ENCODE results near the gene COX7B2.

The COX7B2 gene

DNA sequence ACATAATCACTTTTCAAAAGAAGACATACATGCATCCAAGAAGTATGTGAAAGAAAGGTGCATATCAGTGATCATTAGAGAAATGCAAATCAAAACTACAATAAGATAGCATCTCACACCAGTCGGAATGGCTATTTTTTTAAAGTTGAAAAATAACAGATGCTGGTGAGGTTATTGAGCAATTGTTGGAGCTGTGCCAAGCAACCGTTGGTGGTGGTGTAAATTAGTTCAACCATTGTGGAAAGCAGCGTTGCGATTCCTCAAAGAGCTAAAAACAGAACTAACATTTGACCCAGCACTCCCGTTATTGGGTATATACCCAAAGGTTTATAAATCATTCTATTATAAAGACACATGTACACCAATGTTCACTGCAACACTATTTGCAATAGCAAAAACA is 14.2 kb downstream of the COX7B2 start:
- in situ Hi-C loops (cut with MboI; ENCODE audit: low sequenced_read_pairs): no loop called here

DNA sequence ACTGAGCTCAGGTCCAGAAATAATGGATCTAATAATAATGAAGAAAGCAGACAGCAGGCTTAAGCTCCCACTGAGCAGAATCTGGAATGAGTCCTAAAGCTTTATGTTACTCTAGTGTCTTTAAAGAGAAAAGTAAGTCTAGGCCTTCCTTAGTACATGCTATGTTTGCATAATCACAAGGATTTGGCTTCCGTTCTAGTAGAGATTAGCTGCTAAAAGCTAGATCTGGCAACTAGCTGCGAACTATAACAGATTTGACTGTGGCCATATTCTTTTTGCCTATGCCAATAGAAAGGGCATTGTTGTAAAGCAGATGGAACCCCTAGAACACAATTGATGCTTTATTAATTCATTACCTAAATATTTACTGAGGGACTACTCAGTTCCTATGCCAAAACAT is 19.0 kb downstream of the COX7B2 start:
- in situ Hi-C loops (cut with MboI; ENCODE audit: low sequenced_read_pairs): no loop called here

DNA sequence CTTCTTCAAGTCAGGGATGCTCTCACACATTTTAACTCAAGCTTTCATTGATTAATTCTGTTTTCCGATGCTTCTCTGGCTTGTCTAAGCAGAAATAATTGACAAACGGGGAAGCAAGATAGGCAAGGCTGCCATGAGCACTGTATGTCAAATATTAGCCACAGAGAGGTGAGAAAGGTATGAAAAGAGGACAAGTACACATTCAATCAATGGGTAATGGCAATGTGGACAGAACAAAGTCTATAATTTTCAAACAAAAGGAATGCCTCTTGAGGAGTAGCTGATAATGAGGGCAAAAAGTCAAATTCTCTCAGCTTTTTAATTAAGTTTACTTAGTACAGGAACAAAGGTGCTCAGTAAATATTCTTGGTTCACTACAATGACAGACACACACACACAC is 19.6 kb downstream of the COX7B2 start:
- in situ Hi-C loops (cut with MboI; ENCODE audit: low sequenced_read_pairs): no loop called here

DNA sequence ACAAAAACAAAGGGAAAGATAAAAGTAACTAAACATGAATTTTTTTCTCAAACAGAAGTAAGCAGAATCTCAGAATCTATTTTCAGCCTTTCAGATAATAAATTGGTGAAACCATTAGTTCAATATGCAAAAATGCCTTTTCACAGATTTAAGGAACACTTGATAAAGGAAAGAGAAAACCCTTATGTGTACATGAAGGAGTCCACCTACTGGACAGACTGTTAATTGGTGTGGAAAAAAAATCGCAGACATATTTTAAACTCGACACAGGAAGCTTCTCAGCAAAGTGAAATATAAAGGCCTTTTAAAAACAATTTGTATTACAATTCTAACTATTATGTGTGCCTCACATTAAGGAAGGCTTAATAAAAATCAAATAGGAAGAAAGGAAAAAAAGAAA is 22.3 kb downstream of the COX7B2 start:
- in situ Hi-C loops (cut with MboI; ENCODE audit: low sequenced_read_pairs): no loop called here

DNA sequence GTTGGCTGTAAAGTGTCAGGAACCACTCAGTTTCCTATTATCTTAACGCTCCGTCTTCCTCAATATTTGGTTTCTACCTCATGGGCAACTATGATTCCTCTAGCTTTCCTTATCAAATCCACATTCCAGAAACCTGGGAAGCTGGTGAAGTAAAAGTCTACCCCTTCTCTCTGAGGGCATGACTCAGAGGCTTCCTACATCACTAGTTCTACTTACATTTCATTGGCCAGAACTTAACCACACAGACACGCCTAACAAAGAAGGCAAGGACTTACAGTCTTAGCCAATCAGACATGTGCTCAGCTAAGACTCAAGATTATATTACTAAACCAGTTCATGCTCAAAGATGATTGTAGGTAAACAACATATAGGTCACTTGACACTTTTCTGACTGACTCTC is 30.4 kb downstream of the COX7B2 start:
- in situ Hi-C loops (cut with MboI; ENCODE audit: low sequenced_read_pairs): no loop called here

DNA sequence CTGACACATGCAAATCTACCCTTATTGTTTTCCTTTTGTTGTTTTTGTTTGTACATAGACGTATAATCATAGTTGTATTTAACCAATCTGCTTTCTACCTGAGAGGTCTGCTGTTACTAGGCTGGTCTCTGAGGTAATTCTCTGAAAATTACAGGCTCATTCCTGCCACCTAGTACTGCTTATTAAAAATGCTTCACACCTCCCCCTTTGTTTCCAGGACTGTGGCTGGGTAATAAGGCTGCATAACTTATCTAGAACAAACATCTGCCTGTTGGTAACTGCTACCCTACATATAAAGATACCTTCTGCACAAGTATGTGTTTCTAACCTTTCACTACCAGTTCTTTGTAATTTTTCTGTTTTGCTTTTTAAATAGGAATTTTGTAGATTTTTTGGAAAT is 34.2 kb downstream of the COX7B2 start:
- in situ Hi-C loops (cut with MboI; ENCODE audit: low sequenced_read_pairs): no loop called here

DNA sequence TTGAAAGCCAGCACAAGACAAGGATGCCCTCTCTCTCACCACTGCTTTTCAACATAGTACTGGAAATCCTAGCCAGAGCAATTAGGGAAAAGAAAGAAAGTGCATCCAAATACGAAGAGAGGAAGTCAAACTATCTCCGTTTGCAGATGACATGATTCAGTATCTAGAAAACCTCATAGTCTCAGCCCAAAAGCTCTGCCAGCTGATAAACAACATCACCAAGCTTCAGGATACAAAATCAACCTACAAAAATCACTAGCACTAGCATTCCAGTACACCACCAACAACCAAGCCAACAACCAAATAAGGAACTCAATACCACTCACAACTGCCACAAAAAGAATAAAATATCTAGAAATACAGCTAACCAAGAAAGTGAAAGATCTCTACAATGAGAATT is 38.6 kb downstream of the COX7B2 start:
- in situ Hi-C loops (cut with MboI; ENCODE audit: low sequenced_read_pairs): no loop called here

DNA sequence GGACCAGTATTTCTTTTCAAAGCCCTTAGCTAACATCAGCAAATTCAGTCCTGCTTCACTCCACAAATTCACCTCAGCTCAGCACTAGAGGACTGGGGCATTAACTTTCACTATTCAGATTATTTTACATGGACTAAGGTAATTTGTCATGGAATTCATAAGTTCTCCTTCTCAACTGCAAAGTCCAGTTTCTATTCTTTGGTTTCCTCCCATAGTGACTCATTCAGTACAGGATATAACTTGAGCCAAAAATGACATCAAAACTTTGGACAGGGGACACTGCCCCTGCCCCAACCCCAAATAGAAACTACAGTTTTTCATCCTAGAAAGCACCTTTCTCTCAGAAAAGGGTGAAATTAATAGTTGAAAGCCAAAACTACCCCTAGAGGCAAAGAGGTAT is 52.7 kb downstream of the COX7B2 start:
- in situ Hi-C loops (cut with MboI; ENCODE audit: low sequenced_read_pairs): no loop called here

DNA sequence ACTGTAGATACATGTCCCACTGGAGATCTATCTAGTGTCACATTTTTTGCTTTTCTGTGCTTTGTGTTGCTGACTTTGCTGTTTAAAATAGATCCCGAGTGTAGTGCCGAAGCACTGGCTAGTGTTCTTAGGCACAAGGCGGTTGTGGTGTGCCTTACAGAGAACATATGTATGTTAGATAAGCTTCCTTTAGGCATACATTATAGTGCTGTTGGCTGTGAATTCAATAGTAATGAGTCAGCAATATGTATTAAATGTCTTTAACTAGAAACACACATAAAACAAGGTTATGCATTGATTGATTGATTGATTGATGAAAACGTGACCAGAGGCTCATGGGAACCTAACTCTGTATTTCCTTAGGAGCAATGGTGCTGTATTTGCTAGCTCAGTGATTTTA is 56.2 kb downstream of the COX7B2 start:
- in situ Hi-C loops (cut with MboI; ENCODE audit: low sequenced_read_pairs): no loop called here

DNA sequence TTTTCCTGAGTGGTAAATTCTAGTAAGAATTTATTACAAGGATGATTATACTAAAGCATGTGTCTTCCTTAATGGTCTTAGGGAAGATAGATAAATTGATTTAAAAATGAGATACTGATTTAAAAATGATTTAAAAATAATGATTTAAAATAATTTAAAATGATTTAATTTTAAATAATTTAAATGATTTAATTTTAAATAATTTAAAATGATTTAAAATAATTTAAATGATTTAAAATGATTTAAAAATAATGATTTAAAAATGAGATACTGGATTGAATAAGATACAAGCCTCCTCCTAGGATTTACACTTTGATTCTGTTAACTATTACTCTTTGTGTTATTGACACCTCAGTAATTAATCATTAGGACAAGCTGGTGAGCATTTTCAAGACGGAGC is 59.0 kb downstream of the COX7B2 start:
- in situ Hi-C loops (cut with MboI; ENCODE audit: low sequenced_read_pairs): no loop called here

DNA sequence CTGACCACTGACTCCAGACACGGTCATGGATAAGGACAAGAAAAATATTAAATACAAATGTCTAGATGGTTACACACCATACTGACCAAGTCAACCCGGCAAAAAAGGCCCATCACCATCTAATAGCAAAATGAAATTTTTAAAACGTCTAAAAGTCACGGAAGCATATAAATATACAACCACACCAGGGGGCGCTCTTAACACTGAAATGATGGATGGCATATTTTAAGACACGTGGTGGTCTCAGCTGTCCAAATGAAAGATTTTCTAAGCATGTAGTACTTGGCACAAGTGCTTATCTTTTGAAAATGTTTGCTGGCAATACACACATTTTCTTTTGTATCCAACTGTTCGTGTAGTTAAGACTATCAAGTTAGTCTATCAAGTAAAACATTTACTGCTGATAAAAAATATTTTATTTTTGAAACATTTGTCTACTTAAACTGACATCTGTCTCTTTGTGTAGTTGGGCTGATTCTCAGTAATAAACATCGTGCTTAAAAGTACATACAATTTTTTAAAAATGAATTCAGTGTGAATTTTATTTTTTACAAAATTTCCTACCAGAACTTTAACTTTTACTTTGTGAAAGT is 64.6 kb downstream of the COX7B2 start:
- in situ Hi-C loops (cut with MboI; ENCODE audit: low sequenced_read_pairs): no loop called here

DNA sequence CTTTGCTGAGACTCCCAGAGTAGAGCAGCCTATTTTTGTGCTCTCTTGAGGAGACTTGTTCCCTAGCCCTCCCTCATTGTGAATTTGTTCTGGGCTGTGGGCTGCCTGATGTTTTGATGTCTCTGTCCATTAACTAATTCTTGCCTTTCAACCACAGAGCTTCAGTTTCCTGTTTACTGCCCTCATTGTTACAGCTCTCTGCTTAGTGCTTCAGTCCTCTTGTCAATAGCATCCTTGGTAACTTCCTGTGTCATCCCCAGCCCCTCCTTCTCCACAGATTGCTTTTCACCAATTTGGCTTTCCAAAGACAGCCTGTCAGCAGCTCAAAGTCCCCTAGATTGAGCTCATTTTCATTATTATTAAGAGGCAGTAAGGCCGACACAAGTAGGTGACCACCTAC is 69.9 kb downstream of the COX7B2 start:
- in situ Hi-C loops (cut with MboI; ENCODE audit: low sequenced_read_pairs): no loop called here

DNA sequence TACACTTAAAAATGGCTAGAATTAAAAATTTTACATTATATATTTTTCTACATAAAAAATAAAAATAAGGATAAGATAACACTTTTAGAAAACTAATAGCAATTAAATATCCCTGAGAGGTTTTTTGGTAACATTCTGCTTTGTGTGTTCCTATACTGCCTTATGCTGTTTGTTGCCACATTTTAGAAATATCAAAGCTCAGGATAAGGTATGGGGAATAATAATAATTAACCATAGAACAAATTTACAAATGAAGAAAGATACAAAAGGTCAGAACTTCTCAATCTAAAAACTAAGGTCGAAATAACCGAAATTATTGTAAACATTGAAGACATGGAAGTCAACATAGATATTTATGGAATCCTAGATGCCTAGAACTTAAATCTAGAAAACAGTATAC is 71.4 kb downstream of the COX7B2 start:
- in situ Hi-C loops (cut with MboI; ENCODE audit: low sequenced_read_pairs): no loop called here

DNA sequence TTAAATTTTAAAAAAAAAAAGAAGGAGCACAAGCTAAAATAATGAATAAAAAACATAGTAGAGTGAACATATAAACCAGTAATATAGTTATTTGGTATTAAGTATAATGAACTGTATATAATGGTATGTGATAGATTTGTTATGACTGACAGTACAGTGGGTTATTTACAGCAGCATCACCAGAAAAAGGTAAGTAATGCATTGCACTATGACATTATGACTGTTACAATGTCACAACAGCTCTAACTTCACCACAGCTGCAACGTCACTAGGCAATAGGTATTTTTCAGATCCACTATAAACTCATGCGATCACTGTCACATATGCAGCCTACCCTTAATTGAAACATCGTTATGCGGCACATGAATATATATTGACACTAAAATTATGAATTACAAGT is 72.5 kb downstream of the COX7B2 start:
- in situ Hi-C loops (cut with MboI; ENCODE audit: low sequenced_read_pairs): no loop called here

DNA sequence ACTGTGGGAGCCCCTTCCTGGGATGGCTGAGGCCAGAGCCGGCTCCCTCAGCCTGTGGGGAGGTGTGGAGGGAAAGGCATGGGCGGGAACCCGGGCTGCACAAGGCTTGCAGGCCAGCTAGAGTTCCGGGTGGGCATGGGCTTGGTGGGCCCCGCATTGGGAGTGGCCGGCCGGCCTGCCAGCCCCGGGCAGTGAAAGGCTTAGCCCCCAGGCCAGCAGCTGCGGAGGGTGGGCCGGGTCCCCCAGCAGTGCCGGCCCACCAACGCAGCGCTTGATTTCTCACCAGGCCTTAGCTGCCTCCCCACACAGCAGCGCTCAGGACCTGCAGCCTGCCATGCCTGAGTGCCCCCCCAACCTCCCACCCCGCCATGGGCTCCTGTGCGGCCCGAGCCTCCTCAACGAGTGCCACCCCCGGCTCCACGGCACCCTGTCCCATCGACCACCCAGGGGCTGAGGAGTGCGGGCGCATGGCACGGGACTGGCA is 78.0 kb downstream of the COX7B2 start:
- in situ Hi-C loops (cut with MboI; ENCODE audit: low sequenced_read_pairs): no loop called here

DNA sequence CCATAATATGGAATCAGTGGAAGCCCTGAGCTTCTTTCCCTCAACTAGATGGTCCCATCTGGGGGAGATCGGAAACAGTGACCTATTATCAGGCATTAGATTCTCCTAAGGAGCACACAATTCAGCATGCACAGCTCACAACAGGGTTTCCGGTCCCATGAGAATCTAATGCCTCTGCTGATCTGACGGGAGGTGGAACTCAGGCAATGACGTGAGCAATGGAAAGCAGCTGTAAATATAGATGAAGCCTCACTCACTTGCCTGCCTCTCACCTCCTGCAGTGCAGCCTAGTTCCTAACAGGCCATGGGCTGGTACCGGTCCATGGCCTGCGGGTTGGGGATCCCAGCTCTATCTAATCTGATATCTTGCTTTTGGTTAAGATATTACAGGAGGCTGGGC is 88.9 kb downstream of the COX7B2 start:
- in situ Hi-C loops (cut with MboI; ENCODE audit: low sequenced_read_pairs): no loop called here

DNA sequence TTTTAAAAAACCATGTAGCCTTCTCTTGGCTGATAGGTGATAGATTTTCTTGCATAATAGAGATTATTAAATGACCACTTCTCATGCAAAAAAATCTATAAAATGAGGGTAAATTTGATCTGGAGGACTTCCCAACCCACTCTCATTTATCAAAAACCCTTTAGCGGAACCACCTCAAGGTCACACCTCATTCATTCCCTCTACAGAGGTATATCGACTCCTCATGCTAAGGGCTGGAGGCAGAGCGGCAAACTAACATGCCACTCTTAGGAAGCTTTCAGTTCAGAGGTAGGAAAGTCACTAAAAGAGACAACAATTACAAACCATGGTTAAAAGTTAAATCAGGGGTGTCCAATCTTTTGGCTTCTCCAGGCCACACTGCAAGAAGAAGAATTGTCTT is 90.0 kb downstream of the COX7B2 start:
- in situ Hi-C loops (cut with MboI; ENCODE audit: low sequenced_read_pairs): no loop called here

DNA sequence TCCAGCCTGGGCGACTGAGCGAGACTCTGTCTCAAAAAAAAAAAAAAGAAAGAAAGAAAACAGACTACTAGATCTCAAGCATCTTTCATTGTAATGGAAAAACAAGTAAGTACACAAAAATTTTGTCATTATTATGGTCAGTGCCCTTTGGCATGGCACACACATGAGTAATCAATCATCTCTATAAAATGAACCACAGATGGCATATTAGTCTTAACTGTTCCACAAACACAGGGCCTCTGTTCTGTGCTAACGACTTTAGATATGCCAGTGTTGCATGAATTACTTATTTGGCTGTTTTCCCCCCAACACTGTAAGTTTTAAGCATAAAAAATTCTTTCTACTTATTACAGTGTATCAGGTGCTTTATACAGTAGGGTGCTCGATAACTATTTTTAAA is 90.4 kb downstream of the COX7B2 start:
- in situ Hi-C loops (cut with MboI; ENCODE audit: low sequenced_read_pairs): no loop called here

DNA sequence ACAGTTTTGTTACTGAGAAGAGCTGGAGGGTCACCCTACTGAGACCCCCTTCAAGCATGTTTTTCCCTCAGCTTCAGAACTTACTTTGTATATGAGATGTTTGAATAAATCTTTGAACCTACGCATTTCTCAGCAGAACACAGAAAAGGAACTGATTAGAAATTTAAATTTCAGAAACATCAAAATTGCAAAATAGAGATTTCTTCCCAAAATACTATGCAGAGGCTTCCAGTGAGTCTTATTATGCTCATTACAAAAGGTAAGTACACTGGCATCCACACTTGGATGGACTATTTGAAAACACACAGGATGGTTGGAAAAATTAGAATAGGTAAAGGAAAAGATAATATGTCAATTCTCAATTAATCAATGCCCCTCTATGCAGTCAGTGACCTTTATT is 91.2 kb downstream of the COX7B2 start:
- in situ Hi-C loops (cut with MboI; ENCODE audit: low sequenced_read_pairs): no loop called here

DNA sequence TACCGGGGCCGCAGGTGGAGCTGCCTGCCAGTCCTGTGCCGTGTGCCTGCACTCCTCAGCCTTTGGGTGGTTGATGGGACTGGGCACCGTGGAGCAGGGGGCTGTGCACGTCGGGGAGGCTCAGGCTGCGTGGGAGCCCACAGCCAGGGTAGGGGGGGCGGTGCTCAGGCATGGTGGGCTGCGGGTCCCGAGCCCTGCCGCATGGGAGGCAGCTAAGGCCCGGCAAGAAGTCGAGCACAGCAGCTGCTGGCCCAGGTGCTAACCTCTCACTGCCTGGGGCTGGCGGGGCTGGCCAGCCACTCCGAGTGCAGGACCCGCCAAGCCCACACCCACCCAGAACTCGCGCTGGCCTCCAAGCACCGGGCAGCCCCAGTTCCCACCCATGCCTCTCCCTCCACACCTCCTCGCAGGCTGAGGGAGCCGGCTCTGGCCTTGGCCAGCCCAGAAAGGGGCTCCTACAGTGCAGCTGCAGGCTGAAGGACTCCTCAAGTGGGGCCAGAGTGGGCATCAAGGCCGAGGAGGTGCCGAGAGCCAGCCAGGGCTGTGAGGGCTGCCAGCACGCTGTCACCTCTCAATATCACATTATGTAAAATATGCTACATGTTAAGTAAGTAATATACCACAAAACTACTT is 104.1 kb downstream of the COX7B2 start:
- in situ Hi-C loops (cut with MboI; ENCODE audit: low sequenced_read_pairs): no loop called here

DNA sequence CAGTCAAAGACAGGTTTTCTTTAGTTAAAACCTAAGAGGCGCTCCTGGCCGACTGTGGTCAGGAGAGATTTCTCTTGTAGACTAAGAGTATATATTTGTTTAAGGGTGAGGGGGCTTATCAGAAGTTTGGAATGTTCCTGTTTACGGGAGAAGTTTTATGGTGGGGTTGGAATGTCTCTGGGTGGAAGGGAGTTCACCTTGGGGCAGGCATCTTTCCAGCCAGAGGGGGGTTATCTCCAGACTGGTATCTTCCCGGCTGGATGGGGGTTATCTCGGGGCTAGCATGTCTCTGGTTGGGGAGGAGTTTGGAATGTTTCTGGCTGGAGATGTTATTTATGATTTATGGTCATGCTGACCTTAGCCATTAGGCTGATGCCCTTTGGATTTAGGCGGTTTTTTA is 116.0 kb downstream of the COX7B2 start:
- in situ Hi-C loops (cut with MboI; ENCODE audit: low sequenced_read_pairs): no loop called here

DNA sequence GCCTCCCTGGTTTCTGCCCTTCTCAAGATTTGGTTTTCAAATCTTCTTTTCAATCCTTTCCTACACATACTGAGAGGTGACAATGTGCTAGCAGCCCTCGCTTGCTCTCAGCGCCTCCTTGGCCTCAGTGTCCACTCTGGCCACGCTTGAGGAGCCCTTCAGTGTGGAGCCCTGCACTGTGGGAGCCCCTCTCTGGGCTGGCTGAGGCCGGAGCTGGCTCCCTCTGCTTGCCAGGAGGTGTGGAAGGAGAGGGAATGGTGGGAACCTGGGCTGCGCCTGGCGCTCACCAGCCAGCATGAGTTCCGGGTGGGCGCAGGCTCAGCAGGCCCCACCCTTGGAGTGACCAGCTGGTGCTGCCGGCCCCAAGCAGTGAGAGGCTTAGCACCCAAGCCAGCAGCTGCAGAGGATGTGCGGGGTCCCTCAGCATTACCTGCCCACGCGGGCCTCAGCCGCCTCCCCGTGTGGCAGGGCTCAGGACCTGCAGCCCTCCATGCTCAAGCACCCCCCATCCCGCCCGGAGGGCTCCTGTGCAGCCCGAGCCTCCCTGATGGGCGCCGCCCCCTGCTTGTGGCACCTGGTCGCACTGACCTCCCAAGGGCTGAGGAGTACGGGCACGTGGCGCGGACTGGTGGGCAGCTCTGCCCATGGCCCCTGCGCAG is 127.5 kb downstream of the COX7B2 start:
- in situ Hi-C loops (cut with MboI; ENCODE audit: low sequenced_read_pairs): no loop called here

DNA sequence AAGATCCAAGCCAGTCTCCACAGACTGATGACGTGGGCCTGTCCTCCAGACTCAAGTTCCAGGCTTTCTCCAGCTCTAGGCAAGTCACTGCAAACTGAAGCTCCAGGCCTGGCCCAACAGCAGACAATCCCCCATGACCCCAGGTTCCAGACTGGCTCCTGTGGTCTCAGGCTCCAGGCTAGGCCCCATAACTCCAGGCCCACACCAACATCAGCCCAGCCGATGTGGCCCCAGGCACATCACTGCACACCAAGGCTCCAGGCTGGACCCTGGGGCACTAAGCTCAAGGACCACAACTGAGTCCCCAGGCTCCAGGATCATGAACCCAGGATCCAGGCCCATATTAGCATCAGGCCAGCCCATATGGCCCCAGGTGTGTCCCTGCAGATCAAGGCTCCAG is 143.6 kb downstream of the COX7B2 start:
- in situ Hi-C loops (cut with MboI; ENCODE audit: low sequenced_read_pairs): no loop called here
